Measurements from ENCODE around the gene EIF4ENIF1. TPM values are rescaled to one million over a fixed set of nuclear protein-coding genes. Genes with fewer than 3 reads are reported as not detected.
"Not testable (repeated sequence)": the region's sequence is repeated elsewhere in the genome, so short reads cannot be mapped to it uniquely, and the experiment has no call there.

Gene EIF4ENIF1
- total RNA-seq, 1 donor from 2014 or later: 105 TPM

DNA sequence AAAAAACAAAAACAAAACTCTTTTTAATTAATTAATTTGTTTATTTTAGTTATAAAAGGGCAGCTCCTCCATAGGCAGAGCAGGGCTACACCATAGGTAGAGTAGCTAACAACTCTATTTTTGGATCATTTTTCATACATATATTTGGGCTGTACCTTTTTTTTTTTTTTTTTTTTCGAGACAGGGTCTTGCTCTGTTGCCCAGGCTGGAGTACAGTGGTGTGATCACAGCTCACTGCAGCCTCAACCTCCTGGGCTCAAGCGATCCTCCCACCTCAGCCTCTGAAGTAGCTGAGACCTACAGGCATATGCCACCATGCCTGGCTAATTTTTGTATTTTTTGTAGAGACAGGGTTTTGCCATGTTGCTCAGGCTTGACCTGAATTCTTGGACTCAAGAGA is 87.3 kb downstream of the EIF4ENIF1 start:
- H3K9me3 Mint-ChIP-seq; DNase-seq (ENCODE audit: low spot score); H3K4me3 Mint-ChIP-seq; H3K27me3 Mint-ChIP-seq (ENCODE audit: insufficient read depth); intact Hi-C loops (cut with micrococcal nuclease); H3K27ac Mint-ChIP-seq: not testable (repeated sequence)
- H3K4me1 Mint-ChIP-seq (ENCODE audit: low read depth): peaks cover 19% of the 10 kb centered on the region
- H3K36me3 Mint-ChIP-seq (ENCODE audit: low read depth): peaks cover 36% of the 10 kb centered on the region

DNA sequence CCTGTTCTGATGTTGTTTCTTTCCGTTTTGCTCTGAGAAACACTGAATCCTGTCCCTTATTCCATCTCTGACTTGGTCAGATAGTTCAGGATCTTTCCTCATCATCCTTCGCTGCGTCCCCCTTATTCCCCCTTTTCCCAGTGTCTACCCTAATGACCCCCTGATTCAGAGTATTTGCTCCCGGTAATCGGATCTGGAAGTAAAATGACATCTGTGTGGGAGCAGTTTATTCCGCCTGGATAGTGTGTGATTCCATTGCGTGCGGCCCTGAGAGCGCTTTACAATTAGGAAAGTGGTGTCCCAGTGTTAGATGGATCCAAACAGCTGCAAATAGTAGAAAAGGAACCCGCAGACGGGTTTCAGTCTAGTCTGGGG is 89.6 kb downstream of the EIF4ENIF1 start:
- Mint-ChIP-seq H3K36me3 (ENCODE audit: low read depth) (peaks cover 25% of the 10 kb centered on the region), H3K4me1 (ENCODE audit: low read depth) (peaks cover 13% of the 10 kb centered on the region), H3K4me3 (peak overlapping the region; percentile 100), H3K9me3 (no peaks in the 10 kb centered on the region), H3K27me3 (ENCODE audit: insufficient read depth) (no peaks in the 10 kb centered on the region), H3K27ac (peak overlapping the region; percentile 93)
- intact Hi-C loops (cut with micrococcal nuclease): no loop called here
- no peak for DNase-seq (ENCODE audit: low spot score)

DNA sequence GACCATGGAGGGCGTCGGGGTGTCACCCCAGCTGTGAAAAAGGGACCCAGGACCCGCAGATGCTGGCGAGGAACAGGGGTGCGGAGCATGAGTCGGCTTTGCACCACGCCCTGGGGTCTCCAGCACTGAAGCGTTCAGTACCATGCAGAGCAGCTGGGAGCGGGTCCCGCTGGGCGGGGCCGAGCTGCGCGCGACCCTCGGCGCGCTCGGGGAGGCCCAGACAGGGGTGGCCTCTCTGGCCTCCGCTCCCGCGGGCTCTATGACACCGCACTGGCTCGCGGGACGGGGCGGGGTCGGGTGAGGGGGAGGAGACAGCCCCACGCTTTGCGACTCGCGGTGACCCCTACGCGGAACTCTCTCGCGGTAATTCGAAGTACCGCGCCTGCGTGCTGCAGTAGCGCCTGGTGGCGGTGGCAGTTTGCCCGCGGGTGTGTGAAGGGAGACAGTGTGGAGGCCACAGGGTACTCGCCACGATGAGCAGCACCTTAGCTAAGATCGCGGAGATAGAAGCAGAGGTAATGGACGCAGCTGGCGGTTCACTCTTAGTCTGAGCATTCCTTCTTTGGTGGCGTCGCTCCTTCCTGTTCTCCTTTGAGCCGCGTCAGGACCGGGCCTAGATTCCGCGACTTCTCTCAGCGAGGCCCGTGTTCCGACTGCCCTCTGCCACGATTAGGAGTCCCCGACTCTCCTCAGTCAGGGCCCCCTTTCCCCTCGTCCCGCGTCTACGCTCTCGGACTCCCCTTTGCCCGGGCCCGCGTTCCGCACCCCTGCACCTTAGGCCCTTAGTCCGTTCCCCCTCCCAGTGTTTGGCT is 90.2 kb downstream of the EIF4ENIF1 start, which contains the start of gene DRG1:
DRG1 (plus strand) TSS at position 394 of the 812 bp plus-strand sequence; CDS start at position 474, 80 bp downstream.
- Mint-ChIP-seq H3K27ac (peak within 1 kb of the TSS; percentile 93), H3K9me3 (peaks cover 2% of the 10 kb centered on the region), H3K4me3 (peak within 1 kb of the TSS; percentile 100), H3K27me3 (ENCODE audit: insufficient read depth) (peaks cover 2% of the 10 kb centered on the region), H3K4me1 (ENCODE audit: low read depth) (peaks cover 13% of the 10 kb centered on the region), H3K36me3 (ENCODE audit: low read depth) (peaks cover 25% of the 10 kb centered on the region)
- DNase-seq (ENCODE audit: low spot score): peak; percentile 97
- intact Hi-C loops (cut with micrococcal nuclease): loop anchor here (1.0 to 10.0 kb wide), 8 partner anchors 53 to 545 kb away; partner anchors contain the start of genes MORC2, PATZ1, PIK3IP1 and PISD

DNA sequence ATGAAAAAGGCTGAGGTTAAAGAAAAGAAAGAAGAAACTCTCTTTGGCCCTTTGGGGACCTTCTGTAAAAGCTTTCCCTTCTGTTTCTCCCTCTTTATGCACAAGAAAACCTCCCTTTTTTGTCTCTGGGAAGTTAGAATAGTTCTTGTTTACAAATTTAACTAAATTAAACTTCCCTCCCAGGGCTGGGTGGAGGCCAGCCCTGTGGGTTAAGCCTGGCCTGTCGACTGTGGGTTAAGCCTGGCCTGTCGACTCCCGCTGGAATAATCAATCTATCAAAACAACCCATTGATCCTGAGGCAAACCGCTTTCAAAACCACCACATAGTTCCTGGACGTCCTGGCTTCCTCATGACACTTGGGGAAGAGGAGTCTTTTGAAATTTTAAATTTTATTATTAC is 91.4 kb downstream of the EIF4ENIF1 start:
- peaks cover 13% of the 10 kb centered on the region for H3K4me1 Mint-ChIP-seq (ENCODE audit: low read depth)
- intact Hi-C loops (cut with micrococcal nuclease): loop anchor here (2.0 to 10.0 kb wide), 4 partner anchors 105 to 547 kb away; partner anchors contain the start of genes MORC2, PIK3IP1, PRR14L and TUG1
- peaks cover 20% of the 10 kb centered on the region for H3K36me3 Mint-ChIP-seq (ENCODE audit: low read depth)
- peaks cover 4% of the 10 kb centered on the region for H3K9me3 Mint-ChIP-seq
- H3K4me3 Mint-ChIP-seq: peak overlapping the region; percentile 22
- H3K27me3 Mint-ChIP-seq (ENCODE audit: insufficient read depth): peaks cover 6% of the 10 kb centered on the region
- H3K27ac Mint-ChIP-seq: no peak overlapping the region
- no peak for DNase-seq (ENCODE audit: low spot score)

DNA sequence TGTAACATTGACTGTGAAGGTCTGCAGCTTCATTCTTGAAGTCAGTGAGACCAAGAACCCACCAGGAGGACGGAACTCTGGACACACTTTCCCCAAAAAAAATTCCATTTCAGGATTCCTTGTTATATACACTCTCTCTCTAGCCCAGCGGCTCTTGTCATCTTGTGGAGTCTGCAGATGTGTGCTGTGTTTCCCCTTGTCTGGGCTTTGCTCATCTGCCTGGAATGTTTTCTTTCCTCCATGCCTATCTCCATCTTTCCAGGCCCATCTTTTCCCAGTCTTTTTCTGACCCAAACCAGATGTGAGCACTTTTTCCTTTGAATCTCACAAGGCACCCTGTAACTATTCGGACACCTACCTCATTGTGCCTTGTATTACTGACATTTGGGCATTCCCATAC is 95.3 kb downstream of the EIF4ENIF1 start:
- no peak for DNase-seq (ENCODE audit: low spot score)
- H3K27ac Mint-ChIP-seq: no peak overlapping the region
- intact Hi-C loops (cut with micrococcal nuclease): loop anchor here (10.0 kb wide), 1 partner anchor 430 kb away; the partner anchor contains the start of genes MORC2 and TUG1
- no peaks in the 10 kb centered on the region for H3K4me1 Mint-ChIP-seq (ENCODE audit: low read depth)
- no peak overlapping the region for H3K4me3 Mint-ChIP-seq
- no peaks in the 10 kb centered on the region for H3K36me3 Mint-ChIP-seq (ENCODE audit: low read depth)
- H3K9me3 Mint-ChIP-seq: peaks cover 4% of the 10 kb centered on the region
- H3K27me3 Mint-ChIP-seq (ENCODE audit: insufficient read depth): peaks cover 10% of the 10 kb centered on the region

DNA sequence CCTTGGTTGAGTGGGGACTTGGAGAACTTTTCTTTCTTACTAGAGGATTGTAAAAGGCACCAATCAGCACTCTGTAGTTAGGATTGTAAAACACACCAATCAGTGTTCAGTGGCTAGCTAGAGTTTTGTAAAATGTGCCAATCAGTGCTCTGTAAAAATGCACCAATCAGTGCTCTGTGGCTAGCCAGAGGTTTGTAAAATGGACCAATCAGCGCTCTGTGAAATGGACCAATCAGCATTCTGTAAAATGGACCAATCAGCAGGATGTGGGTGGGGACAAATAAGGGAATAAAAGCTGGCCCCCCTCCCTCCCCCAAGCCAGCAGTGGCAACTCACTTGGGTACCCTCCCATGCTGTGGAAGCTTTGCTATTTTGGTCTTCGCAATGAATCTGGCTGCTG is 95.7 kb downstream of the EIF4ENIF1 start:
- no peak overlapping the region for H3K4me3 Mint-ChIP-seq
- no peaks in the 10 kb centered on the region for H3K4me1 Mint-ChIP-seq (ENCODE audit: low read depth)
- no peaks in the 10 kb centered on the region for H3K36me3 Mint-ChIP-seq (ENCODE audit: low read depth)
- intact Hi-C loops (cut with micrococcal nuclease): loop anchor here (10.0 kb wide), 1 partner anchor 429 kb away; the partner anchor contains the start of genes MORC2 and TUG1
- peaks cover 10% of the 10 kb centered on the region for H3K27me3 Mint-ChIP-seq (ENCODE audit: insufficient read depth)
- H3K27ac Mint-ChIP-seq: no peak overlapping the region
- peaks cover 4% of the 10 kb centered on the region for H3K9me3 Mint-ChIP-seq
- DNase-seq (ENCODE audit: low spot score): no peak

Other genes starting within 250 kb of the EIF4ENIF1 start
- gene PIK3IP1, start 197.4 kb downstream of the EIF4ENIF1 start, total RNA-seq: 11.1 and 12.3 TPM in 2 replicates
- gene PATZ1, start 143.5 kb downstream of the EIF4ENIF1 start, total RNA-seq: 29.5 and 31.5 TPM in 2 replicates
- gene DRG1, start 90.2 kb downstream of the EIF4ENIF1 start, total RNA-seq: 113 and 125 TPM in 2 replicates
- gene SFI1, start 6.7 kb upstream of the EIF4ENIF1 start, total RNA-seq: 406 and 416 TPM in 2 replicates
- gene PISD, start 172.4 kb upstream of the EIF4ENIF1 start, total RNA-seq: 43.8 and 43.9 TPM in 2 replicates

Measured in activated T-helper 1 cell treated with anti-CD3 and anti-CD28 coated beads, Interleukin-12 subunit alpha, Interleukin-12 subunit beta, Interleukin-2, Interleukin-4 antibody, amounts not matched to agents 30 ng/mL and 10 ng/mL and 1 ng/mL, durations not matched to agents 14 hours and 24 hours and 36 hours (primary cell).